Fibroblast of the conjunctiva (primary cell): Measurements from ENCODE around the gene GSAP.

Source experiments
- DNase-seq: peaks from one replicate; pipeline ENCODE4 v3.0.0-alpha.2; 2010; ENCODE audit warnings: low read depth

The GSAP gene

GRCh38 chr7:77328669-77329068 is 87.5 kb downstream of the GSAP start:
- no peak for DNase-seq

- no peak for DNase-seq
These were observed 88.1 kb downstream of the GSAP start for GRCh38 chr7:77327932-77328628.

- DNase-seq: no peak
These were observed 88.8 kb downstream of the GSAP start for GRCh38 chr7:77327067-77327931.

- DNase-seq: no peak
These were observed 90.0 kb downstream of the GSAP start for GRCh38 chr7:77326131-77326530.

- no peak for DNase-seq
These were observed 94.8 kb downstream of the GSAP start for GRCh38 chr7:77321300-77321699.

- no peak for DNase-seq
These were observed 95.4 kb downstream of the GSAP start for GRCh38 chr7:77320714-77321113.

GRCh38 chr7:77320137-77320536 is 96.0 kb downstream of the GSAP start:
- DNase-seq: no peak

- DNase-seq: no peak
These were observed 98.1 kb downstream of the GSAP start for GRCh38 chr7:77318019-77318418.

GRCh38 chr7:77316219-77316978 is 99.8 kb downstream of the GSAP start:
- no peak for DNase-seq

GRCh38 chr7:77315182-77315591 is 101.0 kb downstream of the GSAP start:
- peak; percentile 52 for DNase-seq

- no peak for DNase-seq
These were observed 102.2 kb downstream of the GSAP start for GRCh38 chr7:77313876-77314480.

GRCh38 chr7:77313085-77313484 is 103.1 kb downstream of the GSAP start:
- DNase-seq: no peak

- DNase-seq: no peak
These were observed 105.2 kb downstream of the GSAP start for GRCh38 chr7:77310982-77311381.

GRCh38 chr7:77309714-77310220 is 106.4 kb downstream of the GSAP start:
- DNase-seq: no peak

- DNase-seq: no peak
These were observed 107.4 kb downstream of the GSAP start for GRCh38 chr7:77308792-77309191.

- DNase-seq: no peak
These were observed 109.7 kb downstream of the GSAP start for GRCh38 chr7:77306231-77307067.

- no peak for DNase-seq
These were observed 120.6 kb downstream of the GSAP start for GRCh38 chr7:77295549-77295948.

- DNase-seq: no peak
These were observed 123.1 kb downstream of the GSAP start for GRCh38 chr7:77293046-77293445.

GRCh38 chr7:77290425-77290824 is 125.7 kb downstream of the GSAP start:
- DNase-seq: no peak

GRCh38 chr7:77289387-77289786 is 126.8 kb downstream of the GSAP start:
- no peak for DNase-seq

- DNase-seq: no peak
These were observed 127.4 kb downstream of the GSAP start for GRCh38 chr7:77288676-77289320.
